Thoracic aorta (tissue), 2 donors: Measurements from ENCODE around the gene C19orf85. TPM values are rescaled to one million over a fixed set of nuclear protein-coding genes. Genes with fewer than 3 reads are reported as not detected.

Experiments used
- ATAC-seq: fragments of 150-250 bp; one replicate; pipeline ENCODE4 v1.8.0; 2017; ENCODE audit warnings: low read depth; ENCODE audit not compliant: insufficient number of reproducible peaks, low FRiP score
- DNase-seq: peaks from one replicate; pipeline ENCODE4 v3.0.0-alpha.2; 2020; ENCODE audit warnings: low spot score
- H3K27ac ChIP-seq, 2 donors: fragments of 200-600 bp; sonication (generic); 1 replicate in 1 of 2; 2 replicates in 1 of 2; pipeline ENCODE4 v1.5.1; 2016; ENCODE audit warnings: mild to moderate bottlenecking in 2 of 2, moderate library complexity in 2 of 2
- H3K27me3 ChIP-seq: fragments of 200-600 bp; sonication (generic); replicated peaks from 2 replicates; pipeline ENCODE4 v1.6.0; 2016; ENCODE audit warnings: mild to moderate bottlenecking; ENCODE audit not compliant: insufficient read depth
- H3K36me3 ChIP-seq: fragments of 200-600 bp; sonication (generic); one replicate; pipeline ENCODE4 v1.5.1; 2016
- H3K4me1 ChIP-seq, 2 donors: fragments of 200-600 bp; sonication (generic); 1 replicate in 1 of 2; 2 replicates in 1 of 2; pipeline versions ENCODE4 v1.5.1 to v1.6.0; 2016; ENCODE audit warnings: low read depth in 2 of 2, mild to moderate bottlenecking in 1 of 2; ENCODE audit not compliant: control insufficient read depth in 1 of 2
- H3K4me3 ChIP-seq: fragments of 200-600 bp; sonication (generic); 2 replicates; pipeline ENCODE4 v1.5.1; 2016; ENCODE audit warnings: mild to moderate bottlenecking
- H3K9me3 ChIP-seq: fragments of 200-600 bp; sonication (generic); 2 replicates; pipeline ENCODE4 v1.5.1; 2016
- CTCF ChIP-seq: fragments of 200-600 bp; sonication (generic); IDR thresholded peaks from one replicate; pipeline ENCODE4 v1.5.1; 2019; ENCODE audit warnings: antibody characterized with exemption
- total RNA-seq, 2 donors: library from RNA; depleted of rRNA; stranded (reverse); fragments of >200 nt; gene quantifications; one replicate each; pipeline versions ENCODE4 v1.1.0 to v1.2.3, GENCODE V29; 2016

The C19orf85 gene
- total RNA-seq: not detected

GRCh38 chr19:55464662-55465054 lies at the start of gene C19orf85:
TSS of gene C19orf85 (minus strand) at chr19:55464751. CDS start at chr19:55464554, 197 bp downstream.
- H3K9me3 ChIP-seq: no peaks in the 10 kb centered on the region
- no peaks in the 10 kb centered on the region for H3K27me3 ChIP-seq
- H3K4me1 ChIP-seq: peaks cover 4 to 28% of the 10 kb centered on the region in 2 donors
- H3K36me3 ChIP-seq: no peaks in the 10 kb centered on the region
- DNase-seq (no peak), ATAC-seq (no peak)
- no peak for TF ChIP-seq CTCF
- no peak within 1 kb of the TSS for H3K27ac ChIP-seq
- H3K4me3 ChIP-seq: no peak within 1 kb of the TSS

- no peak for TF ChIP-seq CTCF
- no peak for ATAC-seq
These were observed 43.6 kb upstream of the C19orf85 start for GRCh38 chr19:55508120-55508519.

GRCh38 chr19:55504981-55505380 lies 40.4 kb upstream of the C19orf85 start:
- no peaks in the 10 kb centered on the region for H3K9me3 ChIP-seq
- H3K27ac ChIP-seq: no peak overlapping the region
- H3K36me3 ChIP-seq: no peaks in the 10 kb centered on the region
- DNase-seq: no peak
- no peak overlapping the region for H3K4me3 ChIP-seq
- no peaks in the 10 kb centered on the region for H3K27me3 ChIP-seq
- no peak for TF ChIP-seq CTCF
- no peaks in the 10 kb centered on the region for H3K4me1 ChIP-seq
- ATAC-seq: no peak

More at GRCh38 chr19:55508120-55508519, 43.6 kb upstream of the C19orf85 start:
- H3K4me1 ChIP-seq: no peaks in the 10 kb centered on the region
- H3K27me3 ChIP-seq: no peaks in the 10 kb centered on the region
- H3K36me3 ChIP-seq: no peaks in the 10 kb centered on the region
- no peak overlapping the region for H3K4me3 ChIP-seq
- DNase-seq: no peak
- no peak overlapping the region for H3K27ac ChIP-seq
- H3K9me3 ChIP-seq: no peaks in the 10 kb centered on the region

GRCh38 chr19:55504252-55504603 lies 39.7 kb upstream of the C19orf85 start:
- TF ChIP-seq CTCF: no peak
- H3K27ac ChIP-seq: peak overlapping the region; percentile 54 to 74

GRCh38 chr19:55503502-55504251 lies 39.1 kb upstream of the C19orf85 start:
- Histone ChIP-seq H3K36me3 (no peaks in the 10 kb centered on the region), H3K4me1 (no peaks in the 10 kb centered on the region), H3K27me3 (no peaks in the 10 kb centered on the region), H3K4me3 (peak overlapping the region; percentile 80), H3K27ac (peak overlapping the region; percentile 54 to 74), H3K9me3 (no peaks in the 10 kb centered on the region)
- ATAC-seq (peak; percentile 96), DNase-seq (peak; percentile 69)
- TF ChIP-seq CTCF: peak; percentile 99

More at GRCh38 chr19:55504252-55504603, 39.7 kb upstream of the C19orf85 start:
- no peak for DNase-seq
- no peak for ATAC-seq
- Histone ChIP-seq H3K9me3 (no peaks in the 10 kb centered on the region), H3K36me3 (no peaks in the 10 kb centered on the region), H3K27me3 (no peaks in the 10 kb centered on the region), H3K4me3 (peak overlapping the region; percentile 80), H3K4me1 (no peaks in the 10 kb centered on the region)
